ENCODE results near the gene SMARCA1. TPM values are rescaled to one million over a fixed set of nuclear protein-coding genes. Genes with fewer than 3 reads are reported as not detected.
A peak's percentile ranks its signal among the peaks of the same experiment; 100 is the strongest.

Gene SMARCA1
- total RNA-seq, 1 donor from 2014 or later = 90.7 TPM

- DNase-seq = no peak
These were observed 70.8 kb downstream of the SMARCA1 start for GRCh38 chrX:129452523-129452922.

GRCh38 chrX:129450123-129450522 is 73.2 kb downstream of the SMARCA1 start:
- DNase-seq = no peak

GRCh38 chrX:129449148-129449547 is 74.1 kb downstream of the SMARCA1 start:
- no peak for DNase-seq

- no peak for DNase-seq
These were observed 77.9 kb downstream of the SMARCA1 start for GRCh38 chrX:129445436-129445835.

- no peak for DNase-seq
These were observed 89.3 kb downstream of the SMARCA1 start for GRCh38 chrX:129433945-129434344.

GRCh38 chrX:129433461-129433860 is 89.8 kb downstream of the SMARCA1 start:
- no peak for DNase-seq

- DNase-seq = no peak
These were observed 96.0 kb downstream of the SMARCA1 start for GRCh38 chrX:129427267-129427666.

- DNase-seq = no peak
These were observed 100.1 kb downstream of the SMARCA1 start for GRCh38 chrX:129423191-129423590.

GRCh38 chrX:129404670-129405008 is 118.7 kb downstream of the SMARCA1 start:
- DNase-seq = no peak

GRCh38 chrX:129403974-129404669 is 119.2 kb downstream of the SMARCA1 start:
- DNase-seq = no peak

Small RNA genes within 50 kb of the gene (small RNA-seq; reads per million reads assigned to genes)
- gene RF01169 (ENCODE audit: low replicate concordance) (not detected), gene RNA5SP513 (ENCODE audit: low replicate concordance) (0.19 reads per million, percentile 23 among the genes with 10 or more reads in this experiment), gene RPS26P56 (ENCODE audit: low replicate concordance) (not detected)

Other genes with a start within 250 kb of the SMARCA1 start
- 13.7 TPM for gene OCRL, start 16.8 kb upstream of the SMARCA1 start, total RNA-seq
- 6.9 TPM for gene APLN, start 131.5 kb upstream of the SMARCA1 start, total RNA-seq
- 0.72 TPM for gene XPNPEP2, start 215.5 kb upstream of the SMARCA1 start, total RNA-seq